GM12878 (cell line): ENCODE results near the gene ZDHHC22. TPM values are rescaled to one million over a fixed set of nuclear protein-coding genes. Genes with fewer than 3 reads are reported as not detected.

Experiments
- ATAC-seq: fragments of 200-7000 bp; cut with Tn5 transposase; 3 replicates; pipeline ENCODE4 v1.9.1; 2020; ENCODE audit warnings: mild to moderate bottlenecking, moderate library complexity
- BruUV-seq: library from RNA; stranded (reverse); fragments of 400-500 nt; replicated peaks from 2 replicates; lab custom pipeline; 2021; lab: Mats Ljungman, UMichigan
- CTCF ChIA-PET: fragments of 300-600 bp; sonication (Branson Sonifier 250); formaldehyde crosslinking; extraction: SDS; loops from one replicate; lab custom pipeline; 2021; ENCODE audit warnings: inconsistent platforms; lab: Yijun Ruan, JAX
- POLR2A ChIA-PET: fragments of 350-600 bp; formaldehyde crosslinking; extraction: SDS; loops from one replicate; lab custom pipeline; 2021; ENCODE audit warnings: inconsistent platforms; lab: Charles Lee
- RAD21 ChIA-PET: fragments of 300-600 bp; sonication (Branson Sonifier 250); formaldehyde crosslinking; loops from one replicate; lab custom pipeline; 2023; ENCODE audit warnings: antibody characterized with exemption; ENCODE audit not compliant: unreplicated experiment; lab: Charles Lee
- SMC1A ChIA-PET: fragments of 300-600 bp; sonication (Branson Sonifier 250); formaldehyde crosslinking; loops from one replicate; lab custom pipeline; 2023; ENCODE audit not compliant: unreplicated experiment, uncharacterized antibody; lab: Charles Lee
- DNase-seq: peaks from one replicate; pipeline ENCODE4 v3.0.0-alpha.2; 2011; ENCODE audit warnings: low read depth, low spot score
- FAIRE-seq: peaks from 3 replicates; lab custom pipeline; 2011; peaks lifted over from hg19 to GRCh38; lab: Jason Lieb, UNC
- H2AFZ ChIP-seq: 2 replicates; pipeline ENCODE4 v1.6.0; 2011; ENCODE audit warnings: low read depth, low read length, control low read depth; ENCODE audit not compliant: control insufficient read depth
- H3K27ac ChIP-seq: 2 replicates; pipeline ENCODE4 v1.5.1; 2011; ENCODE audit warnings: control low read depth; ENCODE audit not compliant: control insufficient read depth, insufficient read depth
- H3K27me3 ChIP-seq, 2 experiments: replicated peaks in 1 of 2; 2 replicates each; pipeline versions ENCODE4 v1.6.0 to v1.6.1; 2011; ENCODE audit warnings: low read length in 1 of 2; ENCODE audit not compliant: control insufficient read depth in 2 of 2, insufficient read depth in 2 of 2
- H3K36me3 ChIP-seq, 2 experiments: 2 replicates each; pipeline ENCODE4 v1.5.1; 2011; ENCODE audit warnings: low read length in 1 of 2; ENCODE audit not compliant: control insufficient read depth in 2 of 2, insufficient read depth in 2 of 2
- H3K4me1 ChIP-seq: 2 replicates; pipeline ENCODE4 v1.6.1; 2011; ENCODE audit warnings: mild to moderate bottlenecking, low read length, moderate library complexity, mixed read lengths; ENCODE audit not compliant: control insufficient read depth, insufficient read depth
- H3K4me2 ChIP-seq: 2 replicates; pipeline ENCODE4 v1.6.0; 2011; ENCODE audit warnings: control low read depth; ENCODE audit not compliant: control insufficient read depth, insufficient read depth
- H3K4me3 ChIP-seq: fragments of 200-600 bp; sonication (generic); 2 replicates; pipeline ENCODE4 v1.5.1; 2016
- H3K79me2 ChIP-seq: 2 replicates; pipeline ENCODE4 v1.6.0; 2011; ENCODE audit warnings: low read length; ENCODE audit not compliant: control insufficient read depth, insufficient read depth
- H3K9ac ChIP-seq: 2 replicates; pipeline ENCODE4 v1.8.0; 2011; ENCODE audit warnings: low read length, control low read depth, mixed read lengths; ENCODE audit not compliant: control insufficient read depth, insufficient read depth
- H3K9me3 ChIP-seq: replicated peaks from 3 replicates; pipeline ENCODE4 v1.5.1; 2011; ENCODE audit warnings: mild to moderate bottlenecking, low read length; ENCODE audit not compliant: control insufficient read depth, insufficient read depth
- H4K20me1 ChIP-seq: 2 replicates; pipeline ENCODE4 v1.6.0; 2011; ENCODE audit not compliant: control insufficient read depth, insufficient read depth
- ETV6 ChIP-seq, 2 experiments: fragments of 450-650 bp in 1 of 2; IDR thresholded peaks in 1 of 2; conservative IDR thresholded peaks in 1 of 2; 2 replicates each; pipeline ENCODE4 v1.6.1; 2014; ENCODE audit warnings: antibody characterized with exemption in 1 of 2, borderline replicate concordance in 1 of 2, low read depth in 1 of 2, mild to moderate bottlenecking in 1 of 2, moderate library complexity in 1 of 2
- IKZF2 ChIP-seq, 2 experiments: fragments of 450-650 bp; IDR thresholded peaks; 2 replicates each; pipeline ENCODE4 v1.6.1; 2017; ENCODE audit warnings: mild to moderate bottlenecking in 2 of 2, moderate library complexity in 2 of 2
- IRF5 ChIP-seq: fragments of 450-650 bp; IDR thresholded peaks from 2 replicates; pipeline ENCODE4 v1.6.1; 2017; ENCODE audit warnings: borderline replicate concordance
- JUND ChIP-seq: IDR thresholded peaks from 2 replicates; pipeline ENCODE4 v1.6.1; 2012; ENCODE audit warnings: low read depth, mild to moderate bottlenecking, low read length, improper control_type of control experiment, moderate library complexity
- POLR2AphosphoS5 ChIP-seq: IDR thresholded peaks from 2 replicates; pipeline ENCODE4 v1.6.1; 2011; ENCODE audit warnings: mild to moderate bottlenecking, low read length, inconsistent platforms
- SIN3A ChIP-seq: IDR thresholded peaks from 2 replicates; pipeline ENCODE4 v1.6.1; 2012; ENCODE audit warnings: low read depth, low read length, improper control_type of control experiment
- SREBF1 ChIP-seq: IDR thresholded peaks from 2 replicates; pipeline ENCODE4 v1.6.1; 2012; ENCODE audit warnings: mild to moderate bottlenecking, low read length
- WRNIP1 ChIP-seq: IDR thresholded peaks from 2 replicates; pipeline ENCODE4 v1.6.1; 2011; ENCODE audit warnings: low read depth, low read length, improper control_type of control experiment, borderline replicate concordance
- WGBS: methylation state at CpG from one replicate; pipeline ENCODE4 v1.1.6; 2016; ENCODE audit warnings: low lambda C conversion rate; ENCODE audit not compliant: insufficient replicate concordance, insufficient coverage; ENCODE audit errors: missing lambda C conversion rate; 5-methylcytosine and 5-hydroxymethylcytosine counted together
- in situ Hi-C: fragments of 300-500 bp; cut with MboI; formaldehyde crosslinking; loops from 9 replicates; pipeline ENCODE4 v1.14.3; 2018; ENCODE audit warnings: mixed read lengths
- intact Hi-C: fragments of 100-400 bp; cut with micrococcal nuclease; formaldehyde crosslinking; loops from one replicate; pipeline ENCODE4 v1.14.2; 2022; ENCODE audit not compliant: unreplicated experiment
- polyA plus RNA-seq, 11 experiments: library from polyadenylated mRNA; depleted of rRNA in 4 of 11; unstranded in 6 of 11; stranded (reverse) in 5 of 11; fragments of >200 nt; fragmentation: Nextera tagmentation in 4 of 11; fragmentation: Illumina TruSeq in 1 of 11; extraction: Ambion mirVana in 4 of 11; extraction: Trizol in 1 of 11; gene quantifications; 1 replicate in 1 of 11; 2 replicates in 10 of 11; pipeline versions ENCODE4 v1.2.1 to v1.2.3, GENCODE V29; 2011 to 2016; ENCODE audit warnings: inconsistent platforms in 2 of 11, missing spikeins in 2 of 11, low read depth in 1 of 11
- total RNA-seq, 4 experiments: library from RNA; depleted of rRNA in 3 of 4; stranded (reverse); fragments of >200 nt in 3 of 4; fragmentation: Illumina TruSeq in 1 of 4; extraction: Trizol in 1 of 4; gene quantifications; 2 replicates each; pipeline versions ENCODE4 v1.2.1 to v1.2.3, GENCODE V29; 2013 to 2021

ZDHHC22 gene
- total and polyA plus RNA-seq, 10 of the 15 experiments (the other 5 are each of a cell fraction or from before 2014, with no cell fraction given), result 0.06 TPM; not detected in 9

GRCh38 chr14:77183896-77184295 is 42.3 kb upstream of the ZDHHC22 start:
- no TSS peak for BruUV-seq
- H3K9me3 ChIP-seq, result no peaks in the 10 kb centered on the region
- H3K4me2 ChIP-seq, result no peak overlapping the region
- FAIRE-seq (no peak), DNase-seq (no peak), ATAC-seq (no peak)
- intact Hi-C loops, result no loop called here
- no peak overlapping the region for H3K4me3 ChIP-seq
- no peak overlapping the region for H3K9ac ChIP-seq
- H4K20me1 ChIP-seq, result no peaks in the 10 kb centered on the region
- no peak for TF ChIP-seq IRF5
- TF ChIP-seq SIN3A, result no peak
- no peak for TF ChIP-seq WRNIP1
- TF ChIP-seq JUND, result no peak
- no peak for TF ChIP-seq POLR2AphosphoS5
- TF ChIP-seq IKZF2 (IDR thresholded peaks at IDR 0.05), result no peak
- TF ChIP-seq ETV6 (conservative IDR thresholded peaks at IDR 0.05 in 1 of 2, IDR thresholded peaks at IDR 0.05 in 1 of 2; ENCODE audit: borderline replicate concordance in 1 of 2, low read depth in 1 of 2), result no peak
- TF ChIP-seq SREBF1, result no peak
- ChIA-PET CTCF (interaction anchor here (1.0 to 2.0 kb wide), 4 partner anchors 12 to 132 kb away, joined by 3 to 8 read pairs (median 6); no protein-coding TSS in a partner anchor), POLR2A (interaction anchor here (1.0 kb wide), 1 partner anchor 118 kb away, joined by 3 read pairs; no protein-coding TSS in a partner anchor), RAD21 (interaction anchor here (1.5 kb wide), 1 partner anchor 30 kb away, joined by 5 read pairs; no protein-coding TSS in a partner anchor), SMC1A (no interaction called here)
- WGBS, result 27% methylated on average over 5 of the region's 5 CpGs
- H3K79me2 ChIP-seq, result no peaks in the 10 kb centered on the region
- H2AFZ ChIP-seq, result no peak overlapping the region
- H3K4me1 ChIP-seq, result peaks cover 4% of the 10 kb centered on the region
- H3K27me3 ChIP-seq, result peaks cover 0 to 3% of the 10 kb centered on the region in 2 experiments; a peak in 1 of 4 replicates
- H3K27ac ChIP-seq, result no peak overlapping the region
- in situ Hi-C loops, result no loop called here
- no peaks in the 10 kb centered on the region for H3K36me3 ChIP-seq
